ENCODE results near the gene STRBP. TPM values are rescaled to one million over a fixed set of nuclear protein-coding genes. Genes with fewer than 3 reads are reported as not detected.
"Not testable (repeated sequence)": the region's sequence is repeated elsewhere in the genome, so short reads cannot be mapped to it uniquely, and the experiment has no call there.

The STRBP gene
- 11.6 and 18.1 TPM in 2 replicates for total RNA-seq (2014; rRNA removed; shearing (Covaris generic); ENCODE audit: low replicate concordance)

- peak; percentile 92 for DNase-seq (ENCODE audit: low read depth)
Observed at GRCh38 chr9:123268465-123269259, at the start of gene STRBP. Gene STRBP, minus strand, starts transcription at chr9:123268586. Its CDS starts 84,452 bp downstream, at chr9:123184134.

GRCh38 chr9:123316053-123316718 lies 47.8 kb upstream of the STRBP start:
- in situ Hi-C loops (cut with HindIII; ENCODE audit: low pct_unique_long_range_greater_than_20kb, low sequenced_read_pairs) = no loop called here
- no peak for DNase-seq (ENCODE audit: low read depth)

More at GRCh38 chr9:123268465-123269259, at the start of gene STRBP:
- in situ Hi-C loops (cut with HindIII; ENCODE audit: low pct_unique_long_range_greater_than_20kb, low sequenced_read_pairs) = no loop called here

GRCh38 chr9:123315635-123316034 lies 47.2 kb upstream of the STRBP start:
- DNase-seq (ENCODE audit: low read depth) = no peak
- in situ Hi-C loops (cut with HindIII; ENCODE audit: low pct_unique_long_range_greater_than_20kb, low sequenced_read_pairs) = no loop called here

GRCh38 chr9:123314617-123315016 lies 46.2 kb upstream of the STRBP start:
- no peak for DNase-seq (ENCODE audit: low read depth)
- in situ Hi-C loops (cut with HindIII; ENCODE audit: low pct_unique_long_range_greater_than_20kb, low sequenced_read_pairs) = no loop called here

GRCh38 chr9:123312306-123312877 lies 44.0 kb upstream of the STRBP start:
- in situ Hi-C loops (cut with HindIII; ENCODE audit: low pct_unique_long_range_greater_than_20kb, low sequenced_read_pairs) = no loop called here

GRCh38 chr9:123311250-123311752 lies 42.9 kb upstream of the STRBP start:
- DNase-seq (ENCODE audit: low read depth) = no peak
- in situ Hi-C loops (cut with HindIII; ENCODE audit: low pct_unique_long_range_greater_than_20kb, low sequenced_read_pairs) = no loop called here

More at GRCh38 chr9:123312306-123312877, 44.0 kb upstream of the STRBP start:
- DNase-seq (ENCODE audit: low read depth) = no peak

GRCh38 chr9:123310551-123311249 lies 42.3 kb upstream of the STRBP start:
- DNase-seq (ENCODE audit: low read depth) = no peak
- in situ Hi-C loops (cut with HindIII; ENCODE audit: low pct_unique_long_range_greater_than_20kb, low sequenced_read_pairs) = no loop called here

- in situ Hi-C loops (cut with HindIII; ENCODE audit: low pct_unique_long_range_greater_than_20kb, low sequenced_read_pairs) = no loop called here
- DNase-seq (ENCODE audit: low read depth) = no peak
Observed at GRCh38 chr9:123309611-123310010, 41.2 kb upstream of the STRBP start.

- no peak for DNase-seq (ENCODE audit: low read depth)
- in situ Hi-C loops (cut with HindIII; ENCODE audit: low pct_unique_long_range_greater_than_20kb, low sequenced_read_pairs) = no loop called here
Observed at GRCh38 chr9:123305879-123306278, 37.5 kb upstream of the STRBP start.

- DNase-seq (ENCODE audit: low read depth) = no peak
- in situ Hi-C loops (cut with HindIII; ENCODE audit: low pct_unique_long_range_greater_than_20kb, low sequenced_read_pairs) = no loop called here
Observed at GRCh38 chr9:123304340-123304691, 35.9 kb upstream of the STRBP start.

GRCh38 chr9:123302348-123303214 lies 34.2 kb upstream of the STRBP start:
- no peak for DNase-seq (ENCODE audit: low read depth)
- in situ Hi-C loops (cut with HindIII; ENCODE audit: low pct_unique_long_range_greater_than_20kb, low sequenced_read_pairs) = no loop called here

- in situ Hi-C loops (cut with HindIII; ENCODE audit: low pct_unique_long_range_greater_than_20kb, low sequenced_read_pairs); DNase-seq (ENCODE audit: low read depth): not testable (repeated sequence)
Observed at GRCh38 chr9:123301936-123302335, 33.5 kb upstream of the STRBP start.

- DNase-seq (ENCODE audit: low read depth) = no peak
- in situ Hi-C loops (cut with HindIII; ENCODE audit: low pct_unique_long_range_greater_than_20kb, low sequenced_read_pairs) = no loop called here
Observed at GRCh38 chr9:123300554-123300953, 32.2 kb upstream of the STRBP start.

GRCh38 chr9:123299558-123300126 lies 31.3 kb upstream of the STRBP start:
- no peak for DNase-seq (ENCODE audit: low read depth)
- in situ Hi-C loops (cut with HindIII; ENCODE audit: low pct_unique_long_range_greater_than_20kb, low sequenced_read_pairs) = no loop called here

GRCh38 chr9:123296174-123296573 lies 27.8 kb upstream of the STRBP start:
- in situ Hi-C loops (cut with HindIII; ENCODE audit: low pct_unique_long_range_greater_than_20kb, low sequenced_read_pairs) = no loop called here
- no peak for DNase-seq (ENCODE audit: low read depth)

- DNase-seq (ENCODE audit: low read depth) = no peak
- in situ Hi-C loops (cut with HindIII; ENCODE audit: low pct_unique_long_range_greater_than_20kb, low sequenced_read_pairs) = no loop called here
Observed at GRCh38 chr9:123291736-123292135, 23.4 kb upstream of the STRBP start.

GRCh38 chr9:123290764-123291163 lies 22.4 kb upstream of the STRBP start:
- in situ Hi-C loops (cut with HindIII; ENCODE audit: low pct_unique_long_range_greater_than_20kb, low sequenced_read_pairs) = no loop called here
- no peak for DNase-seq (ENCODE audit: low read depth)

All from Caki2 (cell line).